GM12878 (cell line): ENCODE results near the gene SLC43A3. TPM values are rescaled to one million over a fixed set of nuclear protein-coding genes. Genes with fewer than 3 reads are reported as not detected.

Source experiments
- ATAC-seq: fragments of 200-7000 bp; cut with Tn5 transposase; 3 replicates; pipeline ENCODE4 v1.9.1; 2020; ENCODE audit warnings: mild to moderate bottlenecking, moderate library complexity
- BruUV-seq: library from RNA; stranded (reverse); fragments of 400-500 nt; replicated peaks from 2 replicates; lab custom pipeline; 2021; lab: Mats Ljungman, UMichigan
- CTCF ChIA-PET: fragments of 300-600 bp; sonication (Branson Sonifier 250); formaldehyde crosslinking; extraction: SDS; loops from one replicate; lab custom pipeline; 2021; ENCODE audit warnings: inconsistent platforms; lab: Yijun Ruan, JAX
- POLR2A ChIA-PET: fragments of 350-600 bp; formaldehyde crosslinking; extraction: SDS; loops from one replicate; lab custom pipeline; 2021; ENCODE audit warnings: inconsistent platforms; lab: Charles Lee
- RAD21 ChIA-PET: fragments of 300-600 bp; sonication (Branson Sonifier 250); formaldehyde crosslinking; loops from one replicate; lab custom pipeline; 2023; ENCODE audit warnings: antibody characterized with exemption; ENCODE audit not compliant: unreplicated experiment; lab: Charles Lee
- SMC1A ChIA-PET: fragments of 300-600 bp; sonication (Branson Sonifier 250); formaldehyde crosslinking; loops from one replicate; lab custom pipeline; 2023; ENCODE audit not compliant: unreplicated experiment, uncharacterized antibody; lab: Charles Lee
- DNase-seq: peaks from one replicate; pipeline ENCODE4 v3.0.0-alpha.2; 2011; ENCODE audit warnings: low read depth, low spot score
- FAIRE-seq: peaks from 3 replicates; lab custom pipeline; 2011; peaks lifted over from hg19 to GRCh38; lab: Jason Lieb, UNC
- H2AFZ ChIP-seq: 2 replicates; pipeline ENCODE4 v1.6.0; 2011; ENCODE audit warnings: low read depth, low read length, control low read depth; ENCODE audit not compliant: control insufficient read depth
- H3K27ac ChIP-seq: 2 replicates; pipeline ENCODE4 v1.5.1; 2011; ENCODE audit warnings: control low read depth; ENCODE audit not compliant: control insufficient read depth, insufficient read depth
- H3K27me3 ChIP-seq, 2 experiments: replicated peaks in 1 of 2; 2 replicates each; pipeline versions ENCODE4 v1.6.0 to v1.6.1; 2011; ENCODE audit warnings: low read length in 1 of 2; ENCODE audit not compliant: control insufficient read depth in 2 of 2, insufficient read depth in 2 of 2
- H3K36me3 ChIP-seq, 2 experiments: 2 replicates each; pipeline ENCODE4 v1.5.1; 2011; ENCODE audit warnings: low read length in 1 of 2; ENCODE audit not compliant: control insufficient read depth in 2 of 2, insufficient read depth in 2 of 2
- H3K4me1 ChIP-seq: 2 replicates; pipeline ENCODE4 v1.6.1; 2011; ENCODE audit warnings: mild to moderate bottlenecking, low read length, moderate library complexity, mixed read lengths; ENCODE audit not compliant: control insufficient read depth, insufficient read depth
- H3K4me2 ChIP-seq: 2 replicates; pipeline ENCODE4 v1.6.0; 2011; ENCODE audit warnings: control low read depth; ENCODE audit not compliant: control insufficient read depth, insufficient read depth
- H3K4me3 ChIP-seq: fragments of 200-600 bp; sonication (generic); 2 replicates; pipeline ENCODE4 v1.5.1; 2016
- H3K79me2 ChIP-seq: 2 replicates; pipeline ENCODE4 v1.6.0; 2011; ENCODE audit warnings: low read length; ENCODE audit not compliant: control insufficient read depth, insufficient read depth
- H3K9ac ChIP-seq: 2 replicates; pipeline ENCODE4 v1.8.0; 2011; ENCODE audit warnings: low read length, control low read depth, mixed read lengths; ENCODE audit not compliant: control insufficient read depth, insufficient read depth
- H3K9me3 ChIP-seq: replicated peaks from 3 replicates; pipeline ENCODE4 v1.5.1; 2011; ENCODE audit warnings: mild to moderate bottlenecking, low read length; ENCODE audit not compliant: control insufficient read depth, insufficient read depth
- H4K20me1 ChIP-seq: 2 replicates; pipeline ENCODE4 v1.6.0; 2011; ENCODE audit not compliant: control insufficient read depth, insufficient read depth
- CREM ChIP-seq: IDR thresholded peaks from 2 replicates; pipeline ENCODE4 v1.6.1; 2014; ENCODE audit warnings: antibody characterized with exemption, low read depth
- E2F4 ChIP-seq: IDR thresholded peaks from 2 replicates; pipeline ENCODE4 v1.6.1; 2012; ENCODE audit warnings: low read depth, low read length, improper control_type of control experiment
- ESRRA ChIP-seq: IDR thresholded peaks from 2 replicates; pipeline ENCODE4 v1.6.1; 2012; ENCODE audit warnings: mild to moderate bottlenecking, low read length, improper control_type of control experiment
- LARP7 ChIP-seq: fragments of 450-650 bp; IDR thresholded peaks from 2 replicates; pipeline ENCODE4 v1.6.1; 2017; ENCODE audit warnings: mild to moderate bottlenecking
- MXI1 ChIP-seq: fragments of 150-350 bp; IDR thresholded peaks from 2 replicates; pipeline ENCODE4 v1.6.1; 2011; ENCODE audit warnings: low read depth, mild to moderate bottlenecking, inconsistent platforms, low read length, improper control_type of control experiment
- SMAD5 ChIP-seq: IDR thresholded peaks from 2 replicates; pipeline ENCODE4 v1.6.1; 2016; ENCODE audit warnings: antibody characterized with exemption, low read depth
- SPI1 ChIP-seq: IDR thresholded peaks from 2 replicates; pipeline ENCODE4 v1.6.1; 2011; ENCODE audit warnings: low read depth, mild to moderate bottlenecking, low read length, moderate library complexity, borderline replicate concordance; ENCODE audit not compliant: insufficient read depth
- ZBTB4 ChIP-seq: fragments of 450-650 bp; formaldehyde crosslinking; IDR thresholded peaks from 2 replicates; pipeline ENCODE4 v1.4.0; 2022; ENCODE audit warnings: mild to moderate bottlenecking, moderate library complexity
- WGBS: methylation state at CpG from one replicate; pipeline ENCODE4 v1.1.6; 2016; ENCODE audit warnings: low lambda C conversion rate; ENCODE audit not compliant: insufficient replicate concordance, insufficient coverage; ENCODE audit errors: missing lambda C conversion rate; 5-methylcytosine and 5-hydroxymethylcytosine counted together
- in situ Hi-C: fragments of 300-500 bp; cut with MboI; formaldehyde crosslinking; loops from 9 replicates; pipeline ENCODE4 v1.14.3; 2018; ENCODE audit warnings: mixed read lengths
- intact Hi-C: fragments of 100-400 bp; cut with micrococcal nuclease; formaldehyde crosslinking; loops from one replicate; pipeline ENCODE4 v1.14.2; 2022; ENCODE audit not compliant: unreplicated experiment
- polyA plus RNA-seq, 11 experiments: library from polyadenylated mRNA; depleted of rRNA in 4 of 11; unstranded in 6 of 11; stranded (reverse) in 5 of 11; fragments of >200 nt; fragmentation: Nextera tagmentation in 4 of 11; fragmentation: Illumina TruSeq in 1 of 11; extraction: Ambion mirVana in 4 of 11; extraction: Trizol in 1 of 11; gene quantifications; 1 replicate in 1 of 11; 2 replicates in 10 of 11; pipeline versions ENCODE4 v1.2.1 to v1.2.3, GENCODE V29; 2011 to 2016; ENCODE audit warnings: inconsistent platforms in 2 of 11, missing spikeins in 2 of 11, low read depth in 1 of 11
- total RNA-seq, 4 experiments: library from RNA; depleted of rRNA in 3 of 4; stranded (reverse); fragments of >200 nt in 3 of 4; fragmentation: Illumina TruSeq in 1 of 4; extraction: Trizol in 1 of 4; gene quantifications; 2 replicates each; pipeline versions ENCODE4 v1.2.1 to v1.2.3, GENCODE V29; 2013 to 2021
- TF ChIP-seq, protein P1 (sequence below): fragments of 450-650 bp; IDR thresholded peaks from 2 replicates; pipeline ENCODE4 v1.6.1; 2016; ENCODE audit warnings: mild to moderate bottlenecking

SLC43A3 gene
- total and polyA plus RNA-seq, 10 of the 15 experiments (the other 5 are each of a cell fraction or from before 2014, with no cell fraction given) = 37.5 to 237 (median 132) TPM

GRCh38 chr11:57406337-57406904 is 20.5 kb downstream of the SLC43A3 start (continued):
- TF ChIP-seq, protein P1, sequence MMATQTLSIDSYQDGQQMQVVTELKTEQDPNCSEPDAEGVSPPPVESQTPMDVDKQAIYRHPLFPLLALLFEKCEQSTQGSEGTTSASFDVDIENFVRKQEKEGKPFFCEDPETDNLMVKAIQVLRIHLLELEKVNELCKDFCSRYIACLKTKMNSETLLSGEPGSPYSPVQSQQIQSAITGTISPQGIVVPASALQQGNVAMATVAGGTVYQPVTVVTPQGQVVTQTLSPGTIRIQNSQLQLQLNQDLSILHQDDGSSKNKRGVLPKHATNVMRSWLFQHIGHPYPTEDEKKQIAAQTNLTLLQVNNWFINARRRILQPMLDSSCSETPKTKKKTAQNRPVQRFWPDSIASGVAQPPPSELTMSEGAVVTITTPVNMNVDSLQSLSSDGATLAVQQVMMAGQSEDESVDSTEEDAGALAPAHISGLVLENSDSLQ = peak; percentile 38
- TF ChIP-seq ZBTB4 (CRISPR knock-in tag) = no peak

DNA sequence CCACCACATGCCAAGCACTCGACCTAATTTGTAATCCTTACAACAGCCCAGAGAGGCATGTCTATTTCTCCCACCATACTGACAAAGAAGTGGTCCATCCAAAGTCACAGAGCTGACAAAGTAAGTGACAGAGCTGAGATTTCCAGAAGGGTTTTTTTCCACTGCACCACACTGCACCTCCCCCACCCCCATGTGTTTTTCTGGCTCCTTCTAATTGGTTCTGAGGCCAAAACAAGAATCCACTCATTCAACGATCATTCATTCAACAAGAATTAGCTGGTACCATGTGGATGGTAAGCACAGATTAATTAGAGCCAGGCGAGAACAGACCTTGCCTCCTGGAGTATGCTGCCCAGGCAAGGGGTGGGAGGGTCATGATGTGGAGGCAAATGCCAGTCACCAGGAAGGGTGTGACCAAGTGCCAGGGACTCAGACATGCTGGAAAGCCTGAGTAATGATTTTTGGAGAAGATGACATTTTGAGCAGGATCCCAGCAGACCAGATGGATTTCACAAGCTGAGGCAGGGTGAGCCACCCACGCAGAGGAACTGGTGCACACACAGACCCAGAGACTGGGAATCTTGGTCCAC is 21.6 kb downstream of the SLC43A3 start:
- intact Hi-C loops (no loop called here), in situ Hi-C loops (no loop called here)
- no peaks in the 10 kb centered on the region for H4K20me1 ChIP-seq
- CTCF ChIA-PET = interaction anchor here (0.5 to 0.6 kb wide), 2 partner anchors 52 to 191 kb away, joined by 3 read pairs; no protein-coding TSS in a partner anchor
- FAIRE-seq (no peak), DNase-seq (no peak), ATAC-seq (no peak)
- no peak for TF ChIP-seq LARP7
- TF ChIP-seq MXI1 = no peak
- no peak for TF ChIP-seq SMAD5
- no peak for TF ChIP-seq SPI1
- no peak for TF ChIP-seq ESRRA
- TF ChIP-seq CREM = no peak
- TF ChIP-seq E2F4 = no peak
- 0 out of 2 replicates have a peak overlapping the region, but pooled peaks have one; percentile 55 for H3K27ac ChIP-seq
- RAD21 ChIA-PET = interaction anchor here (3.4 kb wide), 1 partner anchor 20 kb away, joined by 21 read pairs; no protein-coding TSS in a partner anchor
- no peaks in the 10 kb centered on the region; the same call in 1 of the 2 replicates for H3K79me2 ChIP-seq
- BruUV-seq = no TSS peak
- peaks cover 19% of the 10 kb centered on the region for H3K4me1 ChIP-seq
- H3K9ac ChIP-seq = no peak overlapping the region
- H3K27me3 ChIP-seq = no peaks in the 10 kb centered on the region
- SMC1A ChIA-PET = interaction anchor here (0.6 to 1.6 kb wide), 5 partner anchors 8 to 74 kb away, joined by 3 to 5 read pairs (median 3); no protein-coding TSS in a partner anchor
- H3K4me2 ChIP-seq = no peak overlapping the region
- no peak overlapping the region for H2AFZ ChIP-seq
- POLR2A ChIA-PET = interaction anchor here (0.6 to 2.4 kb wide), 3 partner anchors 14 to 363 kb away, joined by 3 to 11 read pairs (median 3); no protein-coding TSS in a partner anchor
- peaks cover 31 to 36% of the 10 kb centered on the region in 2 experiments for H3K36me3 ChIP-seq
- H3K4me3 ChIP-seq = no peak overlapping the region
- no peaks in the 10 kb centered on the region for H3K9me3 ChIP-seq
- 82% methylated on average over 4 of the region's 4 CpGs for WGBS
